NB4 (cell line): ENCODE data around the gene INHBC.

Experiments used
- DNase-seq: peaks from one replicate; pipeline ENCODE4 v3.0.0; 2010; ENCODE audit warnings: low read depth
- H3K4me3 ChIP-seq: one replicate; pipeline ENCODE4 v1.5.1; 2011; ENCODE audit warnings: mild to moderate bottlenecking, low read depth, low read length, moderate library complexity
- MYC ChIP-seq: IDR thresholded peaks from 2 replicates; pipeline ENCODE4 v1.6.1; 2011; ENCODE audit warnings: low read depth, low read length
- POLR2A ChIP-seq: IDR thresholded peaks from 2 replicates; pipeline ENCODE4 v1.6.1; 2011; ENCODE audit warnings: mild to moderate bottlenecking; ENCODE audit not compliant: insufficient read length; ENCODE audit errors: extremely low read depth
- TF ChIP-seq, protein P1 (sequence below): IDR thresholded peaks from one replicate; pipeline ENCODE4 v1.5.1; 2012; ENCODE audit warnings: low read depth, low read length
- TF ChIP-seq, protein P2 (sequence below): IDR thresholded peaks from 2 replicates; pipeline ENCODE4 v1.6.1; 2011; ENCODE audit warnings: low read depth, low read length

INHBC gene

DNA sequence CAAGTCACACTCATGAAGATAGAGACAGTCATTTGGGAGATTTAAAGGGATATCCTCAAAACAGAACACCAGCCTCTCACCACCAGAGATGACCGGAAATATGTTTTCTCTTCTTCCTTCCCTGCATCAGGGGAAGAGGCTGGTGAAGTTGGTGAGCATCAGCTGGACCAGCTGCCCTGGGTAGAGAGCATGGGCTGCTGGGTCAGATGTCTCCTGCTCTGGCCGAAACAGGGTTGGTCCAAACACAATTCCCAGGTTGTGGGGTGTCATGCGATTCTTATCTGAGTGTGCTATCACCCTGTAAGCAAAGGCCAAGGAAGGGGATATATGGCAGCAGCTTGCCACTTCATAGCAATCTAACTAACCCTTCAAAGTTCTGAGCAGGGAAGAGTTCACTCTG is 37.8 kb downstream of the INHBC start:
- DNase-seq, result no peak
- TF ChIP-seq MYC (no peak), POLR2A (no peak)
- TF ChIP-seq, protein P1, sequence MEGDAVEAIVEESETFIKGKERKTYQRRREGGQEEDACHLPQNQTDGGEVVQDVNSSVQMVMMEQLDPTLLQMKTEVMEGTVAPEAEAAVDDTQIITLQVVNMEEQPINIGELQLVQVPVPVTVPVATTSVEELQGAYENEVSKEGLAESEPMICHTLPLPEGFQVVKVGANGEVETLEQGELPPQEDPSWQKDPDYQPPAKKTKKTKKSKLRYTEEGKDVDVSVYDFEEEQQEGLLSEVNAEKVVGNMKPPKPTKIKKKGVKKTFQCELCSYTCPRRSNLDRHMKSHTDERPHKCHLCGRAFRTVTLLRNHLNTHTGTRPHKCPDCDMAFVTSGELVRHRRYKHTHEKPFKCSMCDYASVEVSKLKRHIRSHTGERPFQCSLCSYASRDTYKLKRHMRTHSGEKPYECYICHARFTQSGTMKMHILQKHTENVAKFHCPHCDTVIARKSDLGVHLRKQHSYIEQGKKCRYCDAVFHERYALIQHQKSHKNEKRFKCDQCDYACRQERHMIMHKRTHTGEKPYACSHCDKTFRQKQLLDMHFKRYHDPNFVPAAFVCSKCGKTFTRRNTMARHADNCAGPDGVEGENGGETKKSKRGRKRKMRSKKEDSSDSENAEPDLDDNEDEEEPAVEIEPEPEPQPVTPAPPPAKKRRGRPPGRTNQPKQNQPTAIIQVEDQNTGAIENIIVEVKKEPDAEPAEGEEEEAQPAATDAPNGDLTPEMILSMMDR, result no peak
- TF ChIP-seq, protein P2, sequence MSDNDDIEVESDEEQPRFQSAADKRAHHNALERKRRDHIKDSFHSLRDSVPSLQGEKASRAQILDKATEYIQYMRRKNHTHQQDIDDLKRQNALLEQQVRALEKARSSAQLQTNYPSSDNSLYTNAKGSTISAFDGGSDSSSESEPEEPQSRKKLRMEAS, result no peak
- H3K4me3 ChIP-seq, result no peak overlapping the region

DNA sequence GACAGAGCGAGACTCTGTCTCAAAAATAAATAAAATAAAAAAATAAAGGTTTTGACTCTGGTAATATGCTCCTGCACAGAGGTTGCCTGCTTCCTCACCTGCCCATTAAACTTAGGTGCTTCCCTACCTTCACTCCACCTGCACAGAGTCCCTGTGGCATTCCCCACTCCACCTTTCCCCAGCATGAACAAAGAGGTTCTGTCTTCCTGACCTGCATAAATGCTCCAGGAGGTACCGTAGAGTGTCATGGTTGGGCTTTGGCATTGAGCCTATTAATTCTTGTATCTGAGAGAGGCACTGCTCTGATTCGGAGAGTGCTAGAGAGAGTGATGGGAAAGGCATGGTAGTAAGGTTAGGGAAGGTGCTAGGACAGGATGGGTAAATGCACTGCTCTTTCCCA is 38.8 kb downstream of the INHBC start:
- H3K4me3 ChIP-seq, result no peak overlapping the region
- DNase-seq, result no peak
- TF ChIP-seq POLR2A, result no peak
- TF ChIP-seq, protein P2, result no peak
- TF ChIP-seq, protein P1, result no peak
- TF ChIP-seq MYC, result no peak

DNA sequence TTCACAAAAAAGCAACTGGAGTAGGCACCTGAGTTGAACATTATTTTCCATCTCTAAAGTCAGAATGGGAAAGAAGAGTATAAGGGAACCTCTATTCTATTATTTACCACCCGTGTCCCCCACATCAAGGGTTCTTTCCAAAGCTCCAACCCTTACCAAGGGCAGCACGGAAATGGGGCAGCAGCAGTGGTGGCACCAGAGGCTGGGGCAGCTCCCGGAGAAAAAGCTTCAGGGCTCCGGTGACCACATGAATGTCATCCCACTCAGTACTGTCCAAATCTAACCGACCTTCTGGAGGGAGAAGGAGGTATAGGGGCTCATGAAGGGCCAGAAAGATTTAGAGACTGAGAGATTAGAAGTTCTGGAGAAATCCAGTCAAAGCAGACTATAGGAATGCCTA is 39.3 kb downstream of the INHBC start:
- TF ChIP-seq MYC (no peak), POLR2A (no peak)
- TF ChIP-seq, protein P2, result no peak
- TF ChIP-seq, protein P1, result no peak
- no peak overlapping the region for H3K4me3 ChIP-seq
- no peak for DNase-seq

DNA sequence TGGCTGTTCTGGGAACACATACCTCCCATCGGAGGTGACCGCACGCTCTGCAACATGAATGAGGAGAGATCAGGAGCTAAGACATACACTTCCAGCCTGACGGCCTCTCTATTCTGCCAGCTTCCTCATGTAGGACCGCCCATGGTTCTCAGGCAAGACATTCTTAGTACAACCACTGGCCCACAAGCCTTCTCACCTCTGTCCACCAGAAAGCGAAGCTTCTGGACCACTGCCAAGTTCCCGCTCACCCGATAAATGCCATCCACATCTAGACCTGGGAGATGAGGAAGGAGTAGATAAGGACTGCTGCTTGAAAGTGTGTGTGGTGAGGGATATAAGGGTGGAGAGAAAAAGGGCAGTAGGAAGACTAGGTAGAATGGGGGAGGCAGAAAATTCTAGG is 39.8 kb downstream of the INHBC start:
- no peak for DNase-seq
- H3K4me3 ChIP-seq, result no peak overlapping the region
- TF ChIP-seq MYC (no peak), POLR2A (no peak)
- TF ChIP-seq, protein P1, result no peak
- TF ChIP-seq, protein P2, result no peak

DNA sequence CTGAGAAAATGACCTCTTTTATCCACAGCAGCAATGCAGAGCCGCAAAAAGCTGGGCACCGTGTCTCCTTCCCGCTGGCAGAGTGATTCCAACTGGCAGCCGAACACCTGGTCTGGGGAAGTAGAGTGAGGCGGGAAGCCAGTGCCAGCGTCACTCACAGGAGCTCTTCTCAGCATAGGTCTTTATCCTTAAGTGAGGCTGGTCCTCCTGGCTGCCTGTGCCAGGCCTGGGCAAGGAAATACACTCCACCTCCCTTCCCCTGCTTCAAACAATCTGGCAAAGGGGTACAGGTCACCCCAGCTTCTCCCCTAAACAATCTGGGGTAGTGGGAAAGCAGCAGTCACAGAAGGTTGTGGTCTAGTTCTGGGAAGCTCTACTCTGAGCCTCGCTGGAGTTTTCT is 40.3 kb downstream of the INHBC start:
- TF ChIP-seq, protein P1, result no peak
- TF ChIP-seq MYC, result no peak
- TF ChIP-seq POLR2A, result no peak
- TF ChIP-seq, protein P2, result no peak
- DNase-seq, result no peak
- no peak overlapping the region for H3K4me3 ChIP-seq
